ENCODE measurements around the gene SPINK8.

Gene SPINK8

DNA sequence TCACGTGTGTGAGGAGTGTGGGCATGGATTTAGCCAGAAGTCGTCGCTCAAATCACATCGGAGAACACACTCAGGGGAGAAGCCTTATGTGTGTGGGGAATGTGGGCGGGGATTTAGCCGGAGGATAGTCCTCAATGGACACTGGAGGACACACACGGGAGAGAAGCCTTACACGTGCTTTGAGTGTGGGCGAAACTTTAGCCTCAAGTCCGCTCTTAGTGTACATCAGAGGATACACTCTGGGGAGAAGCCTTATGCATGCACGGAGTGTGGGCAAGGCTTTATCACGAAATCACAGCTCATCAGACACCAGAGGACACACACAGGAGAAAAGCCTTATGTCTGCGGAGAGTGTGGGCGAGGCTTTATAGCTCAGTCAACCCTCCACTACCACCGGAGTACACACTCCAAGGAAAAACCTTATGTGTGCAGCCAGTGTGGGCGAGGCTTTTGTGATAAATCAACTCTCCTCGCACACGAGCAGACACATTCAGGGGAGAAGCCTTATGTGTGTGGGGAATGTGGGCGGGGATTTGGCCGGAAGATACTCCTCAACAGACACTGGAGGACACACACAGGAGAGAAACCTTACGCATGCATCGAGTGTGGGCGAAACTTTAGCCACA, 64.4 kb downstream of the SPINK8 start:
- TF ChIP-seq, protein P1, sequence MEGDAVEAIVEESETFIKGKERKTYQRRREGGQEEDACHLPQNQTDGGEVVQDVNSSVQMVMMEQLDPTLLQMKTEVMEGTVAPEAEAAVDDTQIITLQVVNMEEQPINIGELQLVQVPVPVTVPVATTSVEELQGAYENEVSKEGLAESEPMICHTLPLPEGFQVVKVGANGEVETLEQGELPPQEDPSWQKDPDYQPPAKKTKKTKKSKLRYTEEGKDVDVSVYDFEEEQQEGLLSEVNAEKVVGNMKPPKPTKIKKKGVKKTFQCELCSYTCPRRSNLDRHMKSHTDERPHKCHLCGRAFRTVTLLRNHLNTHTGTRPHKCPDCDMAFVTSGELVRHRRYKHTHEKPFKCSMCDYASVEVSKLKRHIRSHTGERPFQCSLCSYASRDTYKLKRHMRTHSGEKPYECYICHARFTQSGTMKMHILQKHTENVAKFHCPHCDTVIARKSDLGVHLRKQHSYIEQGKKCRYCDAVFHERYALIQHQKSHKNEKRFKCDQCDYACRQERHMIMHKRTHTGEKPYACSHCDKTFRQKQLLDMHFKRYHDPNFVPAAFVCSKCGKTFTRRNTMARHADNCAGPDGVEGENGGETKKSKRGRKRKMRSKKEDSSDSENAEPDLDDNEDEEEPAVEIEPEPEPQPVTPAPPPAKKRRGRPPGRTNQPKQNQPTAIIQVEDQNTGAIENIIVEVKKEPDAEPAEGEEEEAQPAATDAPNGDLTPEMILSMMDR (conservative IDR thresholded peaks at IDR 0.05; ENCODE audit: low read depth, low read length), result no peak
- H3K4me3 ChIP-seq (ENCODE audit: low read depth, low read length), result no peak overlapping the region
- DNase-seq (ENCODE audit: low read depth), result no peak

DNA sequence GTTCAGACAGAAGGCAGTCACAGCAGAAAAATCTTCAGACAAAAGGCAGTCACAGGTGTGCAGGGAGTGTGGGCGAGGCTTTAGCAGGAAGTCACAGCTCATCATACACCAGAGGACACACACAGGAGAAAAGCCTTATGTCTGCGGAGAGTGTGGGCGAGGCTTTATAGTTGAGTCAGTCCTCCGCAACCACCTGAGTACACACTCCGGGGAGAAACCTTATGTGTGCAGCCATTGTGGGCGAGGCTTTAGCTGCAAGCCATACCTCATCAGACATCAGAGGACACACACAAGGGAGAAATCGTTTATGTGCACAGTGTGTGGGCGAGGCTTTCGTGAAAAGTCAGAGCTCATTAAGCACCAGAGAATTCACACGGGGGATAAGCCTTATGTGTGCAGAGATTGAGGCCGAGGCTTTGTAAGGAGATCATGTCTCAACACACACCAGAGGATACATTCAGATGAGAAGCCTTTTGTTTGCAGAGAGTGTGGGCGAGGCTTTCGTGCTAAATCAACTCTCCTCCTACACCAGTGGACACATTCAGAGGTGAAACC, 65.0 kb downstream of the SPINK8 start:
- TF ChIP-seq, protein P1 (conservative IDR thresholded peaks at IDR 0.05; ENCODE audit: low read depth, low read length), result no peak
- DNase-seq (ENCODE audit: low read depth), result no peak
- no peak overlapping the region for H3K4me3 ChIP-seq (ENCODE audit: low read depth, low read length)

DNA sequence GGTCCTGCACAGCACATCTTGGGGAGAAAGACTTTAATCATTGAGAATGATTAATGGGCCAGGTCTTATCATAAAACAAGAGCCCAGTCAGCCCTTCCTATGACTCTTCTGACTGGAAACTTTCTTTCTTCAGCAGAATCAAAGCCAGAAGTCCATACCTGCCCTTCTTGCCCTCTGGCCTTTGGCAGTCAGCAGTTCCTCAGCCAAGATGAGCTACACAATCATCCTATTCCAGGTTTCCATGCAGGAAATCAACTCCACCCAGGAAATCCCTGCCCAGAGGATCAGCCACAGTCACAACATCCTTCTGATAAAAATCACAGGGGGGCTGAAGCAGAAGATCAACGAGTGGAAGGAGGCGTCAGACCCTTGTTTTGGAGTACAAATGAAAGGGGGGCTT, 65.7 kb downstream of the SPINK8 start:
- no peak overlapping the region for H3K4me3 ChIP-seq (ENCODE audit: low read depth, low read length)
- TF ChIP-seq, protein P1 (conservative IDR thresholded peaks at IDR 0.05; ENCODE audit: low read depth, low read length), result no peak
- DNase-seq (ENCODE audit: low read depth), result no peak

DNA sequence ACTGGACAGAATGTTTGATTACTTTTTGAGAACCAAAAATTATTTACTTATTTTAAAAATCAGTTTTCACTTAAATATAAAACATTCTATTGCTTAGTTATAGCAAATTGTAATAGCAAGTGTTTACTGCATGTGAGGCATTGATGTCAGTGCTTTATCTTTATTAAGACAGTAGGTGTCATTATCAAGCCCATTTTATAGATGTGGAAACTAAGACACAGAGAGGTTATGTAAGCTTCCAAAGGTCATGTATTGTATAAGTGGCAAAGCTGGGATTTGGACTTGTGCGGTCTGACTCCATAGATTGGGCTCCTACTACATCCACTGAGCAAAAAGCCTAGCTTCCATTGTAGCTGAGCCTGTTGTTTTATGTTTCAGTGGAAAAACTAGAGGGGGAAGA, 74.9 kb downstream of the SPINK8 start:
- TF ChIP-seq, protein P1 (conservative IDR thresholded peaks at IDR 0.05; ENCODE audit: low read depth, low read length), result no peak
- DNase-seq (ENCODE audit: low read depth), result no peak

More for the DNA sequence above, 74.9 kb downstream of the SPINK8 start:
- H3K4me3 ChIP-seq (ENCODE audit: low read depth, low read length), result no peak overlapping the region

Data from choroid plexus epithelial cell (primary cell).